HS-5 (cell line): Measurements from ENCODE around the gene IL1RAPL2.
"Not testable (repeated sequence)": the region's sequence is repeated elsewhere in the genome, so short reads cannot be mapped to it uniquely, and the experiment has no call there.

Source experiments
- DNase-seq: peaks from one replicate; pipeline ENCODE4 v3.0.0-alpha.2; 2012; ENCODE audit warnings: low read depth

IL1RAPL2 gene

DNA sequence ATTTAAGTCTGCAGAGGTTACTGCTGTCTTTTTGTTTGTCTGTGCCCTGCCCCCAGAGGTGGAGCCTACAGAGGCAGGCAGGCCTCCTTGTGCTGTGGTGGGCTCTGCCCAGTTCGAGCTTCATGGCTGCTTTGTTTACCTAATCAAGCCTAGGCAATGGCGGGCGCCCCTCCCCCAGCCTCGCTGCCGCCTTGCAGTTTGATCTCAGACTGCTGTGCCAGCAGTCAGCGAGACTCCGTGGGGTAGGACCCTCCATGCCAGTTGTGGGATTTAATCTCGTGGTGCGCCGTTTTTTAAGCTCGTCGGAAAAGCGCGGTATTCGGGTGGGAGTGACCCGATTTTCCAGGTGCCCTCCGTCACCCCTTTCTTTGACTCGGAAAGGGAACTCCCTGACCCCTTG, 111.5 kb downstream of the IL1RAPL2 start:
- DNase-seq = not testable (repeated sequence)

DNA sequence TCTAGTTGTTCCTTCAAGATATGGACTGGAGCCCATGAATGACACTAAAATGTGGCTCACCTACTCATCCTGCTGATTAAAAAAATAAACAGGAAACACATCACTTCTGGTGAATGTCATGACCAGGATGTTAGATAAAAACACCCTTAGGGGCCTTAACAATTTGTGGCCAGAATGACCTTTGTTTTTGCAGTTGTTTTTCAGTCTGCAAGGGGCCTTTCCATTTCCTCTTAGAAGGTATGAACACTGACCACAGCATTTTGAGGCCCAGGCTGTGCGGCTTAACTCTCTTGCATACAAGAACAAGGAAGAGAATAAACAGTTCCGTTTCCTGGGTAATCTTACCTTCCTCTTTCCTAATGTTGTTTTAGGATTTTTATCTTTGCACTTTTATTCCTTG, 113.2 kb downstream of the IL1RAPL2 start:
- no peak for DNase-seq

DNA sequence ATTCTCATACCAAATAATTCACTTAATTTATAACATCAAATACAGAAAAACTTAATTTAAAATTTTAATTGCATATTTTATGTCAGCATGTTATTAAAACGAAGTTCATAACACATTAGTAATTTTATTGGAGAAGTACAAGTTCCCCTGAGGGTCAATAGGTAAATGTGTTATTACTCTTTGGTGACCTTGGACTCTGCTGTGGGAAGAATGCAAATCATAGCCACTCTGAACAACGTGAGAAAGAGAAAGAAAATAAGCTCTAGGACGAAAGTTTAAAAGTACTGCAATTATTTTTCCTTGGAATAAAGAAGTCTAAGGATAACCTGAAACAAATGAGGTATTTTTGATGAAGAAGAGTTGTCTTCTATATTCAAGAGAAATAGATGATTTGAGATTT, 115.2 kb downstream of the IL1RAPL2 start:
- DNase-seq = no peak

DNA sequence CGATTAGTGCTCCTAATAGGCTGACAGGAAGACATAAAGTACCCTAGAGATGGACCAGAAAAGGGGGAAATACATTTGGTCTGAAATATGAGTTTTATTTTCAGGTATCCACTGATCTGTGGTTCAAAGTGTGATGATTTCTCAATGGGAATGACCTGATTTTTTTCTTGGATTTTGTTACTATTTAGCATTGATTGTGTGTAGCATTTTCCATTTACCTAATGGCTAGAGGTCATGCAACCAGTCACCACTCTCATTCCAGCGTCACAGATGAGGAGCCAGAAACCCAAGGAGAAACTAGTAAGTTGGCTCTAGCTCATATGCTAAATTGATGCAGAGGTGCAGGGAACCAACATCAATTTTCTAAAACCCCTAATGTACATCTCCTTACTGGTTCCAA, 118.1 kb downstream of the IL1RAPL2 start:
- no peak for DNase-seq

DNA sequence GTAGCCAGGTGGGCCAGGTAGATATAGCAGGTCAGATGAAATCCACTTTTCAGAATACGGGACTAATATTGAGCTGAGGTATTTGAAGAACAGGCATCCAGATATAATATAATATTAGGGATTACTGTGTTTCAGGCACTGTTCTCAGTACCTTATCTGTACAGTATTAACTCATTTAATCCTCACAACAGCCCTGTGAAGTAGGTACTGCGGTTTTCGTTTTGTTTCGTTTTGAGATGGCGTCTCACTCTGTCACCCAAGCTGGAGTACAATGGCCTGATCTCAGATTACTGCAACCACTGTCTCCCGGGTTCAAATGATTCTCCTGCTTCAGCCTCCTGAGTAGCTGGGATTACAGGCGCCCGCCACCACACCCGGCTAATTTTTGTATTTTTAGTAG, 129.6 kb downstream of the IL1RAPL2 start:
- DNase-seq = no peak

DNA sequence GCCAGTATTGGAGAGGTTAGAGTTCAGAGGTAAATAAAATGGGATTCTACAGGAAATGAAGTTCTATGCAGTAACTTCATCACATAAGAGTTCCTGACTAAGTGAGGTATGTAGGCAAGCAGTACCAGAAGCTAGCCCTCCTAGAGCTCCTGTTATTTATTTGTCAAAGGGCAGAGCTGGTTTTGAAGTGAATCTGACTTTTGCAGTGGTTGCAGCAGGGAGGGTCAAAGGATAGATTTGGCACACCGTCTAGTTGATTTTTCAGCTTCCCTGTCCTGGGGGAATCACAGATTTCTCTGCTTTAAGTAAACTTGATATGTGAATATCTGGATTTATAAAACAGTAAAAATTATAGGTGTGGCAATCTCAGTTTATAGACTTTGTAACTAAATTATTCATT, 130.7 kb downstream of the IL1RAPL2 start:
- DNase-seq = no peak

DNA sequence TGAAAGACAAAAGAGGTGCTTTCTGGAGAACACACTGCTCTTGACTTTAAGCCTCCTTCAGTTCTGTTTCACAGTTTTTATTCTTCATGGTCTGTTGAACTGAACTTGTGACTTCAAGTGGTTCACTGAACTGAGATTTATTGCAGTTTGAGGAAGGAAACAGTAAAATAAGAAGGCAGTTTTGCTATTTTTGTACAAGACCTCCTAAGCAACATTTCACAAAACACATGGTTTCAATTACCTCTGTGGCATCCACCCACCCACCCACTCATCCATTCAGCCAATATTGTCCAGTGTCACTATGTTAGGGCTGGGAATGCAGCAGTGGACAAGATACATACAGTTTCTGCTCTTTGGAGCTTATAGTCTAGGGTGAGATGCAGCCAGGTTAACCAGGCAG, 131.3 kb downstream of the IL1RAPL2 start:
- DNase-seq = no peak

DNA sequence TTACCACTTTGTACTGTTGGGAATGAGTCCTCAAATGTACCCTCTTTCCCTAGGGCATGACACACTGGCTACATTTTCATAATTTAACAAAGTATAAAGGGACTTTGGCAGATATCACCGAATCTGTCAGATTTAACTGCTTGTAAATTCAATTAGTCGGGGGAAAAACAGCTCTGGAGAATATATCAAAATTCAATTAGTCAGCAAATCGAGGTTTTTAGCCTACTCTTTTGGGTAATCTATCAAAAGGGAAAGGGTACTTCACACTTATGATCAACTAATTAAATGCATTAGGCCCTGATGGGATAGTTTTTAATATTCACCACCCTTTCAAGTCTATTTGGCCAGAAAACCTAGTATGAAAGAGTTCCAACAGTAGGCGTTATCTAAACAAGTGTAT, 141.0 kb downstream of the IL1RAPL2 start:
- DNase-seq = no peak

DNA sequence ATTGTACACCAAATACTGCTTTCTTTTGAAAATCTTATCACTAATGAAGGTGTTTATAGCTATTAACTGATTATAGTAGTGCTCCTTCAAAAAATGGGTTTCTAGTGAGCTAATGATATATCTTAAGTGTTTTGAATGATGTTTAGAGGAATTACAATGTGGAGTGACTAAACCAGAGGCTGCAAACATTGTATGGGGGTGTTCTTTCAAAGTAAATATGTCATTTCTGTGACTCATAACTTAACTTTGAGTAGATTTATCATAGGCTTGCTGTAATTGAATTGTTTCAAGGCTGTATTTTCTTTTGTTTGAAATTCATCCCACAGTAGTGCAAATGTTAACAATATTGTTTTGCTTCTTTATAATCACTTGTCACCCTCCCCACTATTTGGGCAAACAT, 141.6 kb downstream of the IL1RAPL2 start:
- no peak for DNase-seq

DNA sequence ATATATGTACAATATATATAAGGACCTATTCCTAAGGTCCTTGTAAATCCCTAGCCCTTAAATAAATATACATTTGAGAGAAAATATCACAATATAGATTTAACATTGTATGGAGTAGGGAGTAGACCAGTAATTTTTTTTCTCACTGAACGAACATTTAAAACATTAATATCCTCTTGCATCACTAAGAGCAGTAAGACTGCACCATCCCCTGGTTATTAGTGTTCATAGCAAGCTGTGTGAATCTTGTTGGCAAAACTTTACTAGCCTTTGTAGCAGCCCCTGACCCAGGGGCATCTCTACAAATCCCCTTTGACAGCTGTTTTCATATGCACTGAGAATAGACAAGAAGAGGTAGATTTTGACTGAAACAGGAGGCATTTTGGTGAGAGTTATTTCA, 146.5 kb downstream of the IL1RAPL2 start:
- DNase-seq = no peak

DNA sequence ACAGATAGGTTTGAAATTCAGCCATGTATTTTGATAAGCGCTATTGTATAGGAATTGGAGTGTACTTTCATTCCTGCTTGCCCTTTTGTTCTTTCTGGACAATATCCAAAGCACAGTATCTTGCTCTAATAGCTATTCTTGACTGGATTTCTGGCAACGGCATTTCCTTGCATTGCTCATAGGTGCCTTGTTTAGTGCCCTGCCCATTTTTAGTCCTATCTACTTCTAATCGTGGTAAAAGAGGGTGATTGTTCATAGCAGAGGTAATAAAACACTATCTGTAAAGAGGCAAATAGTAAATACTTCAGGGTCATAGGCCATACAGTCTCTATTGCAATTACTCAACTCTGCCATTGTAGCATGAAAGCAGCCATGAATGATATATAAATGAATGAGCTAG, 155.9 kb downstream of the IL1RAPL2 start:
- DNase-seq = no peak

DNA sequence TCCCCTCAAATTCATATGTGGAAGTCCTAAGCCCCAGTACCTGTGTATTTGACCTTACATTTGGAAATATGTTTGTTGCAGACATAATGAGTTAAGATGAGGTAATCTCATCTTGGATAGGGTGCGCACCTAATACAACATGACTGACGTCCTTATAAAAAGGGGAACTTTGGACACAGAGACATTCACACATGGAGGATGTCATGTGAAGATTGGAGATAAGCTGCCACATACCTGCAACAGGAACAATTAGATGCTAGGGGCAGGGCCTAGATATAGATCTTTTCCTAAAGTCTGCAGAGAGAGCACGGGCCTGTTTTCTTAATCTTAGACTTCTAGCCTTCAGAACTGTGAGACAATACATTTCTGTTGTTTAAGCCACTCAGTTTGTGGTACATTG, 162.5 kb downstream of the IL1RAPL2 start:
- no peak for DNase-seq

DNA sequence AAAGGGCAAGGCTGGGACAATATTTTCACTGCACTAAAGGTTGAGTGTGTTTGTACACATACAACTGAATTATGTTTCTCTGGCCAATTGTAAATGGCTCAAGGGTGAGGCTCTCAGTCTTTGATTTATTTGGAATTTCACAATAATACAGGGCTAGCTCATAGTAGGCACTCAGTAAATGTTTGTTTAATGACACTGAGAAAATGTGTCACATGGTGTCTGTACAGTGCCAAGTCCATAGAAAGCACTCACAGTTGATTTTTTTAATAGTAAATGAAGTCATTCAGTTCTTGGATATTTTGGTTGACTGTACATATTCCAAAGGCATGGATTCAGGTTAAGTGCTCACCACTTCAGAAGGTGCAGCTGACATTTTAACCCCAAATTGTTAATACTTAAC, 176.4 kb downstream of the IL1RAPL2 start:
- no peak for DNase-seq

DNA sequence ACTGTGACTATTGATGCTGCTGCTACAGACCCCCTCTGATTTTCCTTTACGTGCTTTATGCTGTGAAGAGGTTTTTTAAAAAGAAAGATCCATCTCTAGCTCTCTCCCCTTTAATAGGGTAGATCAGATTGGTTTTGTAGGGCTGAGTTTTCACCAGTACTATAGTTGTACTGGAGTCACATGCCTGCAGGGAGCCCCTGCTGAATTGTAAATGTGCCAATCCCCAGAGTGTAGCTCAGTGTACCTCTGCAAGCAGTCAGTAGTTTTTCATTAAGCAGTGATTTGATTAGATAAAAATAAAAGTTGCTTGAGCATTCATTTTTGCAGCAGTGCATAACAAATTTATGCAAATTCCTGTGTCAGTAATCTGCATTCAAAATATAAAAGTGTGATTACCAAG, 179.2 kb downstream of the IL1RAPL2 start:
- DNase-seq = no peak

DNA sequence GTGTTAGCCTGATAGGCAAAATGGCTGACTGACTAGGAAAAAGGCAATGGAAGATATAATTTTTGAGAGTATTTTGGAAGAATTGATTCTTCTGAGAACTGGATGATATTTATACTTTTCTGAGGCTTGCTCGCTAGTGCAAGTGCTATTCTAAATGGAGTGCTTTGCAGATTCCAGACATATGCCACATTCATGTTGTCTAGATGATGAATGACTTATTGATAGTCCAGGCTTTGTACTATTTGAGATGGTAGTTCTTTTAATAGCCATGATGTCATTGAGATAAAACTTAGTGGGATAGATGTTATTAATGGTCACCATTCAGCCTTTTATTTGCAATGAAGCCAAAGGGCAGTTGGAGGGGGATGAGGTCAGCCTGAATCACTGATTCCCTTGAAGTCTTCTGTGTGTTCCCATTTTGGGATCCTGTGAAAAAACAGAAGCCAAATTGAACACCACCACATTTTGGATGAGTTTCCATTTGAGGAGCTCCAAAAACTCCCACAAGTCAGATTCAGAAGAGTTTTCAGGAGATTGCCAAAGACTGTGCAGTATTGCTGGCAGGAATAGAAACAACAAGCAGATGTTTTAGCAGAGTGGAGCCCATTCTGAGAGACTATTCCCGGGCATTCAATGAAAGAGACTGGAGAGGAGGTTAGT, 184.1 kb downstream of the IL1RAPL2 start:
- no peak for DNase-seq

DNA sequence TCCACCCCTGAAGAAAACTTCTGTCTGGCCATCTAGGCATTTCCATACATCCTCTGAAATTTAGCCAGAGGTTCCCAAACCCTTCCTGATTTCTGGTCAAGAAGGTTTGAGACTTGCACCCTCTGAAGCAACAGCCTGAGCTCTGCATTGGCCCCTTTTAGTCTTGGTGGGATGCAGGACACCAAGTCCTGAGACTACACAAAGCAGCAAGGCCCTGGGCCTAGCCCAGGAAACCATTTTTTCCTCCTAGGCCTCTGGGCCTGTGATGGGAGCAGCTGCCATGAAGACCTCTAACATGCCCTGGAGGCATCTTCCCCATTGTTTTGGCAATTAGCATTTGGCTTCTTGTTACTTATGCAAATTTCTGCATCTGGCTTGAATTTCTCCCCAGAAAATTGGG, 196.6 kb downstream of the IL1RAPL2 start:
- no peak for DNase-seq

DNA sequence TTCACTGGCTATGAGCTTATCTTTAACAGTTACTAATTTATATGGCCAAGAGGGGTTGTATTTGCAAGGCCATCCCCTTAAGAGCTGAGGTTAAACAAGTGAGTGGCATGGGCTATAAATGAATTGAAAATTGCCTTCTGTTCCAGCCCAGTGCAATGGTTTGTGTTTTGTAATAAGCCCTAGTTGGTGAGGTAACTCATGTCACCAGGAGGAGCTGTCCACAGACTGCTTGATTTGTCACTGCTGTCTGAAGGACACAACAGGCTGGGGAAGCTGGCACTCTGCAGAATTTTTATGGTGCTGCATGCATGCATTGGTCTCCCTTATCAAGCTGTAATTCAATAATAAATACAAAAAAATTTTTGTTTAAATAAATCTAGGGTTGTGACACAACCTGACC, 223.8 kb downstream of the IL1RAPL2 start:
- DNase-seq = no peak

DNA sequence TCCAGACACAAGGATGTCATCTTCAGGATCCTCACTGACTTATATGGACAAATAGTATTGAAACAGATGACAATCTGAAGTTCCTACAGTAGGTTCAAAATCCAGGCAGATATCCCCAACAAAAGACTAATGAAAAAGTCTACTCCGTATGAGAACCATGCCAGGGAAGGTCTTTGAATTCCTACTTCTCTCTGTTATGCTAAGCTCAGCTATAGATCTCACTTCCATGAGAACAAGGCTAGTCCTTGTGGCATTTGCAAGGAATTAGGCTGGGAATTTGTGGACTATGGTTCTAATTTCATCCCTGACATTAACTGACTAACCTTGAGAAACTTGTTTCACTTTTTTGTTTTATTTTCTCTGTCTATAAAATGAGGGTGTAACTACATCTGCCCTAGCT, 229.8 kb downstream of the IL1RAPL2 start:
- DNase-seq = no peak

DNA sequence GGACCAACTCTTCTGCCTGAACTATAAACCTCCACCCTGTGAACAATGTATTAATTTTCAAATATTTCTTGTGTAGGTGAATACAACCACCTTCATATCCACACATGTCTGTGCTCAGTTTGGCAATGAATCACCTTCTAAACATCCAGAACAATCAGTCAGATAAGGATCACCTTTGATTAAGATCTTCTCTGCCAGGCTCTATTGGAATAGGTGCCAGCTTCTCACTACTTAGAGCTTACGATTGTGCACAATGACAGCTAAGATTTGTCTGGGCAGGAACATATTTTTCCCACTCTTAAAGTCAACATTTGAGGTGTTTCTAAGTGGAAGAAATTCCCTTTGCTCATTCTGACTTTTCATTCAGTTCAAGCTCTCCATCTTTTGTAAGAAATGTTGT, 237.2 kb downstream of the IL1RAPL2 start:
- no peak for DNase-seq

DNA sequence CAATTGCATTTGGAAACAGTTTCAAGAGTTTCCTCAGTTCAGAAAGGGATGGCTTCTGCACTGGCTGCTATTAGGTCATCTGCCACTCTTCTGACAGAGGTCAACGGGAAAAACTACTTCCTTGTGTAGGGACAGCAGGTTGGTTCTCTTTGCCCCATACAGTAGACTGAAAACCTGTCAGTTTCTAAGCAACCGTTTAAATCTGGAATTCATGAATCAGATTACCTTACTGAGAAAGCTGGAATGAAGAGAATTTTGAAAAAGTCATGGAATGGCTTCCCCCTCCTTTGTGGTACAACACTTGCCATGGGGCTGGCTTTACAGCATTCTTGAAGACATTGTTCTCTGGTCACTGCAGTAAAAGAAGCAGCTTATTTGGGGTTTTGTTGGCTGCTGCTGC, 240.3 kb downstream of the IL1RAPL2 start:
- DNase-seq = no peak

DNA sequence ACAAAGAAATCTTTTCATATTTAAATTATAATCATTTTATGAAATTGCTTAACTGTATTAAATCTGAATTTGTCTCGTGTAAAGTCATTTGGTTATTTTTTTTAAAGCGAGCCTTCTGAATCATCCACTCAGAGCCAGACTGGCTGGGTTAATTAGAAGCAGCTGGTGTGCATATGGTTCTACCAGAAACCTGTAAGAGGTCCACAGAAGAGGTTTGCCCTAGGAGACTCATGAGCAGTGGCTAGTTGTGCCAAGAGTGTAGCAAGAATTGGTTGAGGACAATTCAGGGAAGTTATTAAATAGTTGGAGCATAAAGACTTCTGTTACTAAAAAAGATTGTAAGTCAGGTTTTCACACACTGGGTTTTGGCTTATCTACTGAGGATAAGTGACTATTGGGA, 267.4 kb downstream of the IL1RAPL2 start:
- no peak for DNase-seq

DNA sequence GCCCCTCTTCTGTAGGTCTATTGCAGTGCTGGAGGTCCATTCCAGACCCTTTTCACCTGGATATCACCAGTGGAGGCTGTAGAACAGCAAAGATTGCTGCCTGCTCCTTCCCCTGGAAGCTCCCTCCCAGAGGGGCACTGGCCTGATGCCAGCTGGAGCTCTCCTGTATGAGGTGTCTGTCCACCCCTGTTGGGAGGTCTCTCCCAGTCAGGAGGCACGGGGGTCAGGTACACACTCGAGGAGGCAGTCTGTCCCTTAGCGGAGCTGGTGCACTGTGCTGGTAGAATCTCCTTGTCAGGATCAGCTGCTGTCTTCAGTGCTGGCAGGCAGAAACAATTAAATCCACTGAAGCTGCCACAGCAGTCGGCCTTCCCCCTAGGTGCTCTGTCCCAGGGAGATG, 276.6 kb downstream of the IL1RAPL2 start:
- no peak for DNase-seq

DNA sequence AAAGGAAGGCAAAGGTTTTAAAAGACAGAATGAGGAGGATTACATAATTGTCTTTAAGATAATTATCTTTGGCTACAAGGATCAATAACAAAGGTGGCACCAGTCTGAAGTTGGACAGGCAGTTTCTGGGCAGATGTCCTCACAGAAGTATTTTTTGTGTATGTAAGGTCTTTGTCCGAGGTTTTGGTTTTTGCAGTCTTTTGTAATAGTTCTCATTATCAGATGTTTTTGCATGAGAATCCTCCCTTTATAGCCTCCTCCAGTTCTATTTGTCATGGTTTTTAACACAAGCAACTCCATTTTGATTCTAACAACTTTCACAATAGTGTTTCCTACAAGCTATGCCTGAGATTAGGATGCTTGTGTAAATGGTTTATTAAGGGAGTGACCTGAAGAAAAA, 286.2 kb downstream of the IL1RAPL2 start:
- no peak for DNase-seq

DNA sequence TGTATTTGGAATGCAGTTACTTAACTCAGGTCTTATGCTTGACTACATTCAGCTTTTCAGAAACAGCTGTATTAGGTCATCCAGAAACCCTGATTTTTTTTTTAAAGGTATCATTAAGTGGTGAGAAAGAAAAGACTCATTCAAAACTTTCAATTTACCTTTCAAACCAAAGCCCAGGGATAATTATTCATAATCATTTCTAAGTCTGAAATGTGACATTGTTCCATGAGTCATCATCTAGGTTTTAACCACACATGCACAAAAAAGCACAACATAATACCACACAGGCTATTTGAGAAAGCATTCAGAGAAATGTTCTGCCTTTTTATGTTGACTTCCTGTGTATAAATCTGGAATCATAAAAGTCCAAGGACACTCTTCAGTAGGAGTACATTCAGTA, 288.2 kb downstream of the IL1RAPL2 start:
- DNase-seq = no peak

DNA sequence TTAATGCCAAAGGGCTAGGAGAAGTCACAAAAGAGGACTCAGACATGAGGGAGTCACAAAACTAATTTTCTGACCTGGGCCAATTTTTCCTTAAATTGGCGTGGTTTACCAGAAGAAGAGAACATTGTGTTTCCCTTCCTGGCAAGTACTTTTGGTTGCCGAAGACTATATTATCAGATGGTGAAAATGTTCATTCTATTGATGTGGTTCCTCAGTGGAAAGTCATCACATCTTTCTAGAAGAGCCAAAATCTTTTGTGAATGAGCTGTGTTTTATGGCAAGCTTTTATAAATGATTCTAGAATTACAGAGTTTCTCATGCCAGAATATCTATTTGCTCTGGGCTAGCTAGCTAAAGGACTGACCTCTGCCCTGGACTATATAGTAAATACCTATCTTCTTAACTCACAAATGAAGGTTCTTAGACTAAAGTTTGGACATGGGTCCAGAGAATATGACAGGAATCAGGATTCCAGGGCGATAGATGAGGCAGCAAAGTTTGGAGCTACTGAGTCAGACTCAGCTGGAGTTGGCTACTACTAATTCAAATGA, 288.9 kb downstream of the IL1RAPL2 start:
- no peak for DNase-seq
